Measurements from ENCODE around the gene SP2. TPM values are rescaled to one million over a fixed set of nuclear protein-coding genes. Genes with fewer than 3 reads are reported as not detected.

The SP2 gene
- total and polyA plus RNA-seq, 2 donors (not counting 1 experiment from before 2014, with no cell fraction given), result 1.5 to 2.6 TPM

- no peak overlapping the region for H3K27ac ChIP-seq (ENCODE audit: insufficient read depth, low read length)
- H3K9ac ChIP-seq (ENCODE audit: insufficient read depth, low read length), result no peak overlapping the region
- H3K4me2 ChIP-seq (ENCODE audit: extremely low read depth, insufficient read depth, low read length), result no peak overlapping the region
- H4K20me1 ChIP-seq (ENCODE audit: control insufficient read depth, extremely low read depth, insufficient read depth, low read length), result no peaks in the 10 kb centered on the region
- H3K9me3 ChIP-seq (ENCODE audit: control insufficient read depth, insufficient read depth, low read depth, low read length), result no peaks in the 10 kb centered on the region
- no peaks in the 10 kb centered on the region for H3K4me1 ChIP-seq (ENCODE audit: control insufficient read depth, extremely low read depth, insufficient read depth, low read length)
- no peaks in the 10 kb centered on the region for H3K79me2 ChIP-seq (ENCODE audit: control insufficient read depth, insufficient read depth, low read length)
- H2AFZ ChIP-seq (ENCODE audit: low read length), result no peak overlapping the region
- no peaks in the 10 kb centered on the region for H3K36me3 ChIP-seq (ENCODE audit: control insufficient read depth, insufficient read depth, low read length)
- peaks cover 39% of the 10 kb centered on the region for H3K27me3 ChIP-seq (ENCODE audit: control insufficient read depth, insufficient read depth, low read length)
- TF ChIP-seq EZH2 (IDR thresholded peaks at IDR 0.05; ENCODE audit: low read length, missing control alignments) (no peak), CTCF (conservative IDR thresholded peaks at IDR 0.05 in 1 of 2, IDR thresholded peaks at IDR 0.05 in 1 of 2; ENCODE audit: low read depth in 1 of 2, low read length in 2 of 2) (no peak)
- DNase-seq (ENCODE audit: low read depth in 2 of 2), result no peak
- no peak overlapping the region for H3K4me3 ChIP-seq (replicated peaks in 1 of 4; ENCODE audit: control extremely low read depth in 1 of 4, insufficient read depth in 1 of 4, low read depth in 3 of 4, low read length in 4 of 4)
Observed at GRCh38 chr17:47869114-47869513, 26.9 kb upstream of the SP2 start.

GRCh38 chr17:47870056-47870455 lies 26.0 kb upstream of the SP2 start:
- Histone ChIP-seq H3K4me2 (ENCODE audit: extremely low read depth, insufficient read depth, low read length) (no peak overlapping the region), H3K9ac (ENCODE audit: insufficient read depth, low read length) (no peak overlapping the region), H3K79me2 (ENCODE audit: control insufficient read depth, insufficient read depth, low read length) (no peaks in the 10 kb centered on the region), H2AFZ (ENCODE audit: low read length) (no peak overlapping the region), H3K27me3 (ENCODE audit: control insufficient read depth, insufficient read depth, low read length) (peaks cover 39% of the 10 kb centered on the region), H3K4me1 (ENCODE audit: control insufficient read depth, extremely low read depth, insufficient read depth, low read length) (no peaks in the 10 kb centered on the region), H3K9me3 (ENCODE audit: control insufficient read depth, insufficient read depth, low read depth, low read length) (no peaks in the 10 kb centered on the region), H3K36me3 (ENCODE audit: control insufficient read depth, insufficient read depth, low read length) (no peaks in the 10 kb centered on the region), H3K4me3 (replicated peaks in 1 of 4; ENCODE audit: control extremely low read depth in 1 of 4, insufficient read depth in 1 of 4, low read depth in 3 of 4, low read length in 4 of 4) (no peak overlapping the region), H3K27ac (ENCODE audit: insufficient read depth, low read length) (no peak overlapping the region), H4K20me1 (ENCODE audit: control insufficient read depth, extremely low read depth, insufficient read depth, low read length) (no peaks in the 10 kb centered on the region)
- no peak for TF ChIP-seq EZH2 (IDR thresholded peaks at IDR 0.05; ENCODE audit: low read length, missing control alignments)
- TF ChIP-seq CTCF (conservative IDR thresholded peaks at IDR 0.05 in 1 of 2, IDR thresholded peaks at IDR 0.05 in 1 of 2; ENCODE audit: low read depth in 1 of 2, low read length in 2 of 2), result no peak
- no peak for DNase-seq (ENCODE audit: low read depth in 2 of 2)

GRCh38 chr17:47871048-47871447 lies 25.0 kb upstream of the SP2 start:
- H3K9ac ChIP-seq (ENCODE audit: insufficient read depth, low read length), result no peak overlapping the region
- no peak overlapping the region for H3K4me2 ChIP-seq (ENCODE audit: extremely low read depth, insufficient read depth, low read length)
- no peaks in the 10 kb centered on the region for H3K79me2 ChIP-seq (ENCODE audit: control insufficient read depth, insufficient read depth, low read length)
- H3K4me1 ChIP-seq (ENCODE audit: control insufficient read depth, extremely low read depth, insufficient read depth, low read length), result no peaks in the 10 kb centered on the region
- H2AFZ ChIP-seq (ENCODE audit: low read length), result no peak overlapping the region
- no peaks in the 10 kb centered on the region for H3K36me3 ChIP-seq (ENCODE audit: control insufficient read depth, insufficient read depth, low read length)
- H3K27ac ChIP-seq (ENCODE audit: insufficient read depth, low read length), result no peak overlapping the region
- no peak for TF ChIP-seq CTCF (conservative IDR thresholded peaks at IDR 0.05 in 1 of 2, IDR thresholded peaks at IDR 0.05 in 1 of 2; ENCODE audit: low read depth in 1 of 2, low read length in 2 of 2)
- TF ChIP-seq EZH2 (IDR thresholded peaks at IDR 0.05; ENCODE audit: low read length, missing control alignments), result no peak
- H3K9me3 ChIP-seq (ENCODE audit: control insufficient read depth, insufficient read depth, low read depth, low read length), result no peaks in the 10 kb centered on the region
- H3K4me3 ChIP-seq (replicated peaks in 1 of 4; ENCODE audit: control extremely low read depth in 1 of 4, insufficient read depth in 1 of 4, low read depth in 3 of 4, low read length in 4 of 4), result no peak overlapping the region
- H4K20me1 ChIP-seq (ENCODE audit: control insufficient read depth, extremely low read depth, insufficient read depth, low read length), result no peaks in the 10 kb centered on the region
- peaks cover 42% of the 10 kb centered on the region for H3K27me3 ChIP-seq (ENCODE audit: control insufficient read depth, insufficient read depth, low read length)
- no peak for DNase-seq (ENCODE audit: low read depth in 2 of 2)
